Endothelial cell of umbilical vein (primary cell): ENCODE results near the gene FRMD4A. TPM values are rescaled to one million over a fixed set of nuclear protein-coding genes. Genes with fewer than 3 reads are reported as not detected.

Experiments
- BruUV-seq: library from RNA; stranded (reverse); fragments of 400-500 nt; replicated peaks from 2 replicates; lab custom pipeline; 2021; lab: Mats Ljungman, UMichigan
- CTCF ChIA-PET: fragments of 300-600, 350-600 bp; sonication (Branson Sonifier 250); formaldehyde crosslinking; loops from one replicate; lab custom pipeline; 2021; ENCODE audit warnings: antibody characterized with exemption, inconsistent platforms; lab: Charles Lee
- POLR2A ChIA-PET: fragments of 300-600, 350-600 bp; sonication (Branson Sonifier 250); formaldehyde crosslinking; loops from one replicate; lab custom pipeline; 2021; ENCODE audit warnings: antibody characterized with exemption, inconsistent platforms; lab: Charles Lee
- DNase-seq: peaks from one replicate; pipeline ENCODE4 v3.0.0-alpha.2; 2011; ENCODE audit warnings: low read depth, low spot score
- FAIRE-seq: peaks from 2 replicates; lab custom pipeline; 2011; peaks lifted over from hg19 to GRCh38; lab: Jason Lieb, UNC
- H2AFZ ChIP-seq: 2 replicates; pipeline ENCODE4 v1.6.0; 2012; ENCODE audit warnings: low read depth, low read length, control low read depth, inconsistent platforms
- H3K27ac ChIP-seq: 2 replicates; pipeline ENCODE4 v1.5.1; 2011; ENCODE audit warnings: low read depth, mild to moderate bottlenecking, control low read depth, low read length, moderate library complexity; ENCODE audit not compliant: insufficient read depth
- H3K27me3 ChIP-seq, 2 experiments: 2 replicates each; pipeline versions ENCODE4 v1.6.0 to v1.6.1; 2011; ENCODE audit warnings: low read length in 2 of 2, mixed read lengths in 1 of 2; ENCODE audit not compliant: control insufficient read depth in 2 of 2, insufficient read depth in 2 of 2
- H3K36me3 ChIP-seq, 2 experiments: 2 replicates in 1 of 2; 3 replicates in 1 of 2; pipeline ENCODE4 v1.5.1; 2011; ENCODE audit warnings: low read length in 2 of 2, mild to moderate bottlenecking in 1 of 2, moderate library complexity in 1 of 2; ENCODE audit not compliant: control insufficient read depth in 2 of 2, insufficient read depth in 2 of 2; ENCODE audit errors: extremely low read depth in 1 of 2
- H3K4me1 ChIP-seq: 3 replicates; pipeline ENCODE4 v1.5.1; 2011; ENCODE audit warnings: mild to moderate bottlenecking, low read length; ENCODE audit not compliant: control insufficient read depth, insufficient read depth; ENCODE audit errors: extremely low read depth
- H3K4me2 ChIP-seq: 2 replicates; pipeline ENCODE4 v1.6.1; 2011; ENCODE audit warnings: low read length, control low read depth, mixed read lengths; ENCODE audit not compliant: insufficient read depth
- H3K4me3 ChIP-seq, 3 experiments: fragments of 200-600 bp in 1 of 3; sonication (generic), shearing (Covaris generic) in 1 of 3; replicated peaks in 1 of 3; 2 replicates each; pipeline ENCODE4 v1.5.1; 2011 to 2016; ENCODE audit warnings: control low read depth in 3 of 3, low read length in 3 of 3, mild to moderate bottlenecking in 2 of 3, inconsistent platforms in 1 of 3, low read depth in 1 of 3, moderate library complexity in 1 of 3; ENCODE audit not compliant: insufficient read depth in 1 of 3
- H3K79me2 ChIP-seq: 2 replicates; pipeline ENCODE4 v1.6.0; 2012; ENCODE audit warnings: low read length, inconsistent platforms; ENCODE audit not compliant: control insufficient read depth, insufficient read depth
- H3K9ac ChIP-seq: replicated peaks from 2 replicates; pipeline ENCODE3; 2011; ENCODE audit warnings: low read length, control low read depth; ENCODE audit not compliant: insufficient read depth; ENCODE audit errors: extremely low read depth
- H3K9me1 ChIP-seq: replicated peaks from 3 replicates; pipeline ENCODE4 v1.6.0; 2011; ENCODE audit warnings: mild to moderate bottlenecking, low read length; ENCODE audit not compliant: control insufficient read depth, insufficient read depth; ENCODE audit errors: extremely low read depth
- H3K9me3 ChIP-seq: replicated peaks from 2 replicates; pipeline ENCODE4 v1.5.1; 2012; ENCODE audit warnings: low read length, inconsistent platforms; ENCODE audit not compliant: control insufficient read depth, insufficient read depth
- H4K20me1 ChIP-seq: replicated peaks from 2 replicates; pipeline ENCODE3; 2011; ENCODE audit warnings: mild to moderate bottlenecking, low read length; ENCODE audit not compliant: control insufficient read depth, insufficient read depth; ENCODE audit errors: extremely low read depth
- EZH2 ChIP-seq: IDR thresholded peaks from 2 replicates; pipeline ENCODE4 v1.6.1; 2012; ENCODE audit warnings: borderline replicate concordance, low read depth, mild to moderate bottlenecking, moderate library complexity, low read length, inconsistent platforms; ENCODE audit not compliant: severe bottlenecking
- FOS ChIP-seq: IDR thresholded peaks from 2 replicates; pipeline ENCODE4 v1.6.1; 2011; ENCODE audit warnings: mild to moderate bottlenecking, low read length, moderate library complexity, borderline replicate concordance; ENCODE audit not compliant: insufficient read depth
- GATA2 ChIP-seq: IDR thresholded peaks from 2 replicates; pipeline ENCODE4 v1.7.0; 2011; ENCODE audit warnings: low read depth, mild to moderate bottlenecking, moderate library complexity, mixed read lengths, low read length; ENCODE audit not compliant: insufficient read length, insufficient read depth
- JUN ChIP-seq: IDR thresholded peaks from 2 replicates; pipeline ENCODE4 v1.6.1; 2011; ENCODE audit warnings: borderline replicate concordance, low read depth; ENCODE audit not compliant: insufficient read length, insufficient read depth
- MAX ChIP-seq: IDR thresholded peaks from 2 replicates; pipeline ENCODE4 v1.6.1; 2011; ENCODE audit not compliant: insufficient read depth, insufficient read length
- MYC ChIP-seq: IDR thresholded peaks from one replicate; pipeline ENCODE4 v1.6.1; 2011; ENCODE audit warnings: mild to moderate bottlenecking, low read depth, low read length
- POLR2A ChIP-seq: IDR thresholded peaks from 2 replicates; pipeline ENCODE4 v1.6.1; 2012; ENCODE audit warnings: low read depth, mild to moderate bottlenecking, control low read depth, low read length
- POLR2AphosphoS5 ChIP-seq: IDR thresholded peaks from 2 replicates; pipeline ENCODE4 v1.6.1; 2012; ENCODE audit warnings: low read depth, mild to moderate bottlenecking, control low read depth, low read length, moderate library complexity; ENCODE audit not compliant: insufficient read depth
- dilution Hi-C: fragments of 300-500 bp; cut with MboI; formaldehyde crosslinking; loops from one replicate; pipeline ENCODE4 v1.15.0; 2019; ENCODE audit warnings: low sequenced_read_pairs; ENCODE audit not compliant: extremely low pct_ligation_motif_present
- intact Hi-C: fragments of 100-400 bp; cut with micrococcal nuclease; formaldehyde crosslinking; loops from one replicate; pipeline ENCODE4 v1.10.0; 2022
- polyA plus RNA-seq, 4 experiments: library from polyadenylated mRNA; depleted of rRNA in 3 of 4; stranded (reverse) in 3 of 4; unstranded in 1 of 4; fragments of >200 nt; gene quantifications; 2 replicates each; pipeline versions ENCODE4 v1.2.1 to v1.2.3, GENCODE V29; 2011 to 2012; ENCODE audit warnings: missing spikeins in 1 of 4
- total RNA-seq: library from RNA; stranded (reverse); gene quantifications from 2 replicates; pipeline ENCODE4 v1.2.3, GENCODE V29; 2021
- TF ChIP-seq, protein P1 (sequence below), 2 donors: IDR thresholded peaks; 1 replicate in 1 of 2; 2 replicates in 1 of 2; pipeline ENCODE4 v1.5.1; 2011; ENCODE audit warnings: low read length in 2 of 2, mild to moderate bottlenecking in 2 of 2, moderate library complexity in 2 of 2, control low read depth in 1 of 2, inconsistent platforms in 1 of 2, low read depth in 1 of 2; ENCODE audit not compliant: insufficient read depth in 1 of 2; ENCODE audit errors: extremely low read depth in 1 of 2

The FRMD4A gene
- total and polyA plus RNA-seq, 2 donors (not counting 3 experiments of a cell fraction or from before 2014, with no cell fraction given): 123 to 148 TPM

GRCh38 chr10:13644866-13645265 is 685.9 kb downstream of the FRMD4A start:
- Histone ChIP-seq H3K9me3 (no peaks in the 10 kb centered on the region), H3K4me3 (no peak overlapping the region), H3K27me3 (no peaks in the 10 kb centered on the region), H3K36me3 (peaks cover 22 to 35% of the 10 kb centered on the region in 2 experiments), H3K4me1 (no peaks in the 10 kb centered on the region), H3K79me2 (no peaks in the 10 kb centered on the region), H3K9ac (no peak overlapping the region), H2AFZ (no peak overlapping the region), H3K27ac (no peak overlapping the region), H3K9me1 (no peaks in the 10 kb centered on the region), H4K20me1 (no peaks in the 10 kb centered on the region), H3K4me2 (no peak overlapping the region)
- TF ChIP-seq POLR2AphosphoS5: peak; percentile 5
- TF ChIP-seq GATA2: no peak
- TF ChIP-seq EZH2: no peak
- TF ChIP-seq, protein P1, sequence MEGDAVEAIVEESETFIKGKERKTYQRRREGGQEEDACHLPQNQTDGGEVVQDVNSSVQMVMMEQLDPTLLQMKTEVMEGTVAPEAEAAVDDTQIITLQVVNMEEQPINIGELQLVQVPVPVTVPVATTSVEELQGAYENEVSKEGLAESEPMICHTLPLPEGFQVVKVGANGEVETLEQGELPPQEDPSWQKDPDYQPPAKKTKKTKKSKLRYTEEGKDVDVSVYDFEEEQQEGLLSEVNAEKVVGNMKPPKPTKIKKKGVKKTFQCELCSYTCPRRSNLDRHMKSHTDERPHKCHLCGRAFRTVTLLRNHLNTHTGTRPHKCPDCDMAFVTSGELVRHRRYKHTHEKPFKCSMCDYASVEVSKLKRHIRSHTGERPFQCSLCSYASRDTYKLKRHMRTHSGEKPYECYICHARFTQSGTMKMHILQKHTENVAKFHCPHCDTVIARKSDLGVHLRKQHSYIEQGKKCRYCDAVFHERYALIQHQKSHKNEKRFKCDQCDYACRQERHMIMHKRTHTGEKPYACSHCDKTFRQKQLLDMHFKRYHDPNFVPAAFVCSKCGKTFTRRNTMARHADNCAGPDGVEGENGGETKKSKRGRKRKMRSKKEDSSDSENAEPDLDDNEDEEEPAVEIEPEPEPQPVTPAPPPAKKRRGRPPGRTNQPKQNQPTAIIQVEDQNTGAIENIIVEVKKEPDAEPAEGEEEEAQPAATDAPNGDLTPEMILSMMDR (IDR thresholded peaks at IDR 0.05; ENCODE audit: extremely low read depth in 1 of 2, insufficient read depth in 1 of 2, low read depth in 1 of 2, low read length in 2 of 2): no peak
- dilution Hi-C loops (no loop called here), intact Hi-C loops (no loop called here)
- POLR2A ChIA-PET: no interaction called here
- CTCF ChIA-PET: no interaction called here
- FAIRE-seq (no peak), DNase-seq (no peak)
- BruUV-seq: no TSS peak

- no peaks in the 10 kb centered on the region for H4K20me1 ChIP-seq
- no TSS peak for BruUV-seq
- H3K9me3 ChIP-seq: no peaks in the 10 kb centered on the region
- H3K4me1 ChIP-seq: peaks cover 1% of the 10 kb centered on the region
- peaks cover 15 to 21% of the 10 kb centered on the region in 2 experiments for H3K36me3 ChIP-seq
- ChIA-PET CTCF (interaction anchor here (1.8 kb wide), 1 partner anchor 16 kb away, joined by 5 read pairs; no protein-coding TSS in a partner anchor), POLR2A (no interaction called here)
- FAIRE-seq: no peak
- intact Hi-C loops: no loop called here
- no peak overlapping the region for H3K4me3 ChIP-seq
- H3K4me2 ChIP-seq: no peak overlapping the region
- DNase-seq: no peak
- no peaks in the 10 kb centered on the region for H3K27me3 ChIP-seq
- no peak overlapping the region for H3K27ac ChIP-seq
- H3K79me2 ChIP-seq: no peaks in the 10 kb centered on the region
- no peak overlapping the region for H2AFZ ChIP-seq
- no peaks in the 10 kb centered on the region for H3K9me1 ChIP-seq
- no peak overlapping the region for H3K9ac ChIP-seq
- dilution Hi-C loops: no loop called here
- TF ChIP-seq FOS: no peak
- TF ChIP-seq, protein P1 (IDR thresholded peaks at IDR 0.05; ENCODE audit: extremely low read depth in 1 of 2, insufficient read depth in 1 of 2, low read depth in 1 of 2, low read length in 2 of 2): no peak
- TF ChIP-seq POLR2AphosphoS5: no peak
- no peak for TF ChIP-seq MYC
- no peak for TF ChIP-seq GATA2
- no peak for TF ChIP-seq MAX
- no peak for TF ChIP-seq POLR2A
- TF ChIP-seq JUN: no peak
- no peak for TF ChIP-seq EZH2
Measured at GRCh38 chr10:13643016-13643415, 687.7 kb downstream of the FRMD4A start.
